ENCODE results near the gene HAVCR2. TPM values are rescaled to one million over a fixed set of nuclear protein-coding genes. Genes with fewer than 3 reads are reported as not detected.

Gene HAVCR2
- total RNA-seq, 3 donors from 2014 or later, result 10.8 to 26.6 (median 13.3) TPM

GRCh38 chr5:157088342-157088990 is 20.4 kb downstream of the HAVCR2 start:
- DNase-seq (ENCODE audit: low spot score in 2 of 2), result no peak
- Histone ChIP-seq H3K4me3 (no peak overlapping the region), H3K27ac (no peak overlapping the region), H3K9me3 (no peaks in the 10 kb centered on the region), H3K27me3 (no peaks in the 10 kb centered on the region), H3K4me1 (no peaks in the 10 kb centered on the region), H3K36me3 (no peaks in the 10 kb centered on the region)
- no peak for TF ChIP-seq CTCF (IDR thresholded peaks at IDR 0.05)
- TF ChIP-seq POLR2AphosphoS5 (IDR thresholded peaks at IDR 0.05), result no peak
- no peak for TF ChIP-seq POLR2A (IDR thresholded peaks at IDR 0.05)
- intact Hi-C loops (cut with DNase I; ENCODE audit: low total_unique reads), result no loop called here

- Histone ChIP-seq H3K27ac (no peak overlapping the region), H3K36me3 (no peaks in the 10 kb centered on the region), H3K4me1 (no peaks in the 10 kb centered on the region), H3K4me3 (no peak overlapping the region), H3K27me3 (no peaks in the 10 kb centered on the region), H3K9me3 (no peaks in the 10 kb centered on the region)
- TF ChIP-seq POLR2AphosphoS5 (IDR thresholded peaks at IDR 0.05) (no peak), POLR2A (IDR thresholded peaks at IDR 0.05) (no peak), CTCF (IDR thresholded peaks at IDR 0.05) (no peak)
- intact Hi-C loops (cut with DNase I; ENCODE audit: low total_unique reads), result no loop called here
- no peak for DNase-seq (ENCODE audit: low spot score in 2 of 2)
Observed at GRCh38 chr5:157086751-157087359, 22.0 kb downstream of the HAVCR2 start.

GRCh38 chr5:157085930-157086329 is 22.9 kb downstream of the HAVCR2 start:
- no peak overlapping the region for H3K4me3 ChIP-seq
- DNase-seq (ENCODE audit: low spot score in 2 of 2), result no peak
- TF ChIP-seq CTCF (IDR thresholded peaks at IDR 0.05), result no peak
- TF ChIP-seq POLR2AphosphoS5 (IDR thresholded peaks at IDR 0.05), result no peak
- no peak for TF ChIP-seq POLR2A (IDR thresholded peaks at IDR 0.05)

GRCh38 chr5:157080286-157080685 is 28.6 kb downstream of the HAVCR2 start:
- no peak for DNase-seq (ENCODE audit: low spot score in 2 of 2)
- intact Hi-C loops (cut with DNase I; ENCODE audit: low total_unique reads), result no loop called here
- Histone ChIP-seq H3K9me3 (no peaks in the 10 kb centered on the region), H3K27ac (no peak overlapping the region), H3K36me3 (no peaks in the 10 kb centered on the region), H3K4me1 (no peaks in the 10 kb centered on the region), H3K4me3 (no peak overlapping the region), H3K27me3 (no peaks in the 10 kb centered on the region)
- TF ChIP-seq POLR2A (IDR thresholded peaks at IDR 0.05) (no peak), POLR2AphosphoS5 (IDR thresholded peaks at IDR 0.05) (no peak), CTCF (IDR thresholded peaks at IDR 0.05) (no peak)

More at GRCh38 chr5:157085930-157086329, 22.9 kb downstream of the HAVCR2 start:
- intact Hi-C loops (cut with DNase I; ENCODE audit: low total_unique reads), result no loop called here
- no peaks in the 10 kb centered on the region for H3K9me3 ChIP-seq
- H3K27ac ChIP-seq, result no peak overlapping the region
- H3K36me3 ChIP-seq, result no peaks in the 10 kb centered on the region
- no peaks in the 10 kb centered on the region for H3K4me1 ChIP-seq
- no peaks in the 10 kb centered on the region for H3K27me3 ChIP-seq

- Histone ChIP-seq H3K4me3 (no peak overlapping the region), H3K4me1 (no peaks in the 10 kb centered on the region), H3K27ac (no peak overlapping the region), H3K27me3 (no peaks in the 10 kb centered on the region), H3K9me3 (no peaks in the 10 kb centered on the region), H3K36me3 (no peaks in the 10 kb centered on the region)
- no peak for DNase-seq (ENCODE audit: low spot score in 2 of 2)
- intact Hi-C loops (cut with DNase I; ENCODE audit: low total_unique reads), result no loop called here
- no peak for TF ChIP-seq POLR2A (IDR thresholded peaks at IDR 0.05)
- no peak for TF ChIP-seq POLR2AphosphoS5 (IDR thresholded peaks at IDR 0.05)
- no peak for TF ChIP-seq CTCF (IDR thresholded peaks at IDR 0.05)
Observed at GRCh38 chr5:157076558-157076957, 32.3 kb downstream of the HAVCR2 start.
